ENCODE measurements around the gene TMEM233.

GRCh38 chr12:119686355-119686754, 92.8 kb downstream of the TMEM233 start:
- no peak for TF ChIP-seq CTCF (IDR thresholded peaks at IDR 0.05 in 4 of 5, conservative IDR thresholded peaks at IDR 0.05 in 1 of 5)
- no peak for TF ChIP-seq POLR2A (IDR thresholded peaks at IDR 0.05)

Data from gastrocnemius medialis (tissue), 4 donors.